Endodermal cell (in vitro differentiated cells): Measurements from ENCODE around the gene CORO2A. TPM values are rescaled to one million over a fixed set of nuclear protein-coding genes. Genes with fewer than 3 reads are reported as not detected.
"Not testable (repeated sequence)": the region's sequence is repeated elsewhere in the genome, so short reads cannot be mapped to it uniquely, and the experiment has no call there.

Experiments
- DNase-seq: peaks from one replicate; pipeline ENCODE4 v3.0.0-alpha.2; 2017
- H3K27ac ChIP-seq: 2 replicates; pipeline ENCODE4 v1.5.1; 2013; ENCODE audit warnings: mild to moderate bottlenecking, low read depth, low read length, moderate library complexity
- H3K27me3 ChIP-seq: 2 replicates; pipeline ENCODE4 v1.6.1; 2013; ENCODE audit warnings: mild to moderate bottlenecking, low read length, moderate library complexity; ENCODE audit not compliant: insufficient read depth, control insufficient read depth, poor library complexity, severe bottlenecking
- H3K36me3 ChIP-seq: 2 replicates; pipeline ENCODE4 v1.7.0; 2013; ENCODE audit warnings: mild to moderate bottlenecking, low read length, moderate library complexity; ENCODE audit not compliant: control insufficient read depth, insufficient read depth
- H3K4me1 ChIP-seq: one replicate; pipeline ENCODE4 v1.7.0; 2013; ENCODE audit warnings: low read length; ENCODE audit not compliant: control insufficient read depth, insufficient read depth
- H3K4me3 ChIP-seq: 2 replicates; pipeline ENCODE4 v1.5.1; 2013; ENCODE audit warnings: mild to moderate bottlenecking, low read length, moderate library complexity
- H3K9ac ChIP-seq: 2 replicates; pipeline ENCODE4 v1.6.1; 2013; ENCODE audit warnings: mild to moderate bottlenecking, low read length, moderate library complexity; ENCODE audit not compliant: poor library complexity, severe bottlenecking; ENCODE audit errors: extremely low read depth
- H3K9me3 ChIP-seq: 2 replicates; pipeline ENCODE4 v1.6.1; 2013; ENCODE audit warnings: mild to moderate bottlenecking, low read length, moderate library complexity; ENCODE audit not compliant: control insufficient read depth
- H3K27ac Mint-ChIP-seq: 2 replicates; pipeline ENCODE4 v1.8.0; 2020; ENCODE audit warnings: mixed read lengths
- H3K27me3 Mint-ChIP-seq: 2 replicates; pipeline ENCODE4 v1.8.0; 2021; ENCODE audit warnings: mild to moderate bottlenecking, mixed read lengths; ENCODE audit not compliant: insufficient read depth
- H3K36me3 Mint-ChIP-seq: 2 replicates; pipeline ENCODE4 v1.8.0; 2020; ENCODE audit warnings: low read depth, mixed read lengths
- H3K4me1 Mint-ChIP-seq: 2 replicates; pipeline ENCODE4 v1.8.0; 2020; ENCODE audit warnings: mixed read lengths
- H3K4me3 Mint-ChIP-seq: 2 replicates; pipeline ENCODE4 v1.8.0; 2020; ENCODE audit warnings: mild to moderate bottlenecking, moderate library complexity, mixed read lengths
- H3K9me3 Mint-ChIP-seq: 2 replicates; pipeline ENCODE4 v1.8.0; 2020; ENCODE audit warnings: mild to moderate bottlenecking, mixed read lengths
- CTCF ChIP-seq: fragments of 200-600 bp; sonication (generic); conservative IDR thresholded peaks from 2 replicates; pipeline ENCODE4 v1.5.0; 2021; ENCODE audit warnings: antibody characterized with exemption, mild to moderate bottlenecking
- WGBS, 2 experiments: methylation state at CpG; one replicate each; pipeline versions ENCODE4 v1.1.5 to v1.1.7; 2013; ENCODE audit warnings: missing lambda C conversion rate in 2 of 2, mixed read lengths in 1 of 2; ENCODE audit not compliant: insufficient coverage in 1 of 2, insufficient read length in 1 of 2; 5-methylcytosine and 5-hydroxymethylcytosine counted together
- total RNA-seq, 2 donors: library from RNA; stranded (reverse); fragmentation: NEBNext Ultra II Directional in 1 of 2; extraction: Animal tissue kit (Norgen Biotek cat#: 25700) in 1 of 2; gene quantifications; 2 replicates in 1 of 2; 3 replicates in 1 of 2; pipeline ENCODE4 v1.2.1, GENCODE V29; 2021

CORO2A gene
- total RNA-seq, 2 donors from 2014 or later: 21.0 to 22.8 TPM

GRCh38 chr9:98091735-98092612 is 100.5 kb downstream of the CORO2A start:
- Histone ChIP-seq H3K4me1 (peaks cover 3% of the 10 kb centered on the region), H3K4me3 (no peak overlapping the region), H3K36me3 (no peaks in the 10 kb centered on the region), H3K9ac (no peak overlapping the region), H3K27ac (no peak overlapping the region), H3K9me3 (no peaks in the 10 kb centered on the region), H3K27me3 (no peaks in the 10 kb centered on the region)
- DNase-seq: peak; percentile 80
- H3K4me1 Mint-ChIP-seq: peaks cover 9% of the 10 kb centered on the region
- H3K36me3 Mint-ChIP-seq: no peaks in the 10 kb centered on the region
- peaks cover 28% of the 10 kb centered on the region for H3K27me3 Mint-ChIP-seq
- peak overlapping the region; percentile 2 for H3K4me3 Mint-ChIP-seq
- 64 to 81% methylated on average over 12 to 15 of the region's 17 CpGs for WGBS, 2 experiments
- TF ChIP-seq CTCF: no peak
- H3K27ac Mint-ChIP-seq: no peak overlapping the region
- H3K9me3 Mint-ChIP-seq: no peaks in the 10 kb centered on the region

- not testable (repeated sequence) for H3K9me3 Mint-ChIP-seq, H3K36me3 ChIP-seq, H3K27ac Mint-ChIP-seq, H3K36me3 Mint-ChIP-seq, H3K4me1 ChIP-seq, H3K9me3 ChIP-seq, H3K27me3 ChIP-seq, H3K9ac ChIP-seq, H3K27ac ChIP-seq, H3K4me3 Mint-ChIP-seq, H3K4me3 ChIP-seq
- peak; percentile 76 for DNase-seq
- 48 to 80% methylated on average over 2 to 3 of the region's 3 CpGs for WGBS, 2 experiments
- H3K4me1 Mint-ChIP-seq: peaks cover 22% of the 10 kb centered on the region
- H3K27me3 Mint-ChIP-seq: peaks cover 36% of the 10 kb centered on the region
- TF ChIP-seq CTCF: peak; percentile 66
Observed at GRCh38 chr9:98090674-98091073, 101.8 kb downstream of the CORO2A start.

- Mint-ChIP-seq H3K4me3 (peak overlapping the region; percentile 15), H3K9me3 (no peaks in the 10 kb centered on the region), H3K27ac (no peak overlapping the region), H3K36me3 (peaks cover 11% of the 10 kb centered on the region), H3K27me3 (peaks cover 31% of the 10 kb centered on the region), H3K4me1 (peaks cover 21% of the 10 kb centered on the region)
- peak; percentile 91 for DNase-seq
- TF ChIP-seq CTCF: peak; percentile 73
- Histone ChIP-seq H3K36me3 (peaks cover 17% of the 10 kb centered on the region), H3K9me3 (no peaks in the 10 kb centered on the region), H3K27me3 (no peaks in the 10 kb centered on the region), H3K9ac (no peak overlapping the region), H3K4me3 (no peak overlapping the region), H3K4me1 (peaks cover 9% of the 10 kb centered on the region), H3K27ac (no peak overlapping the region)
- 92 to 93% methylated on average over 70 to 92 of the region's 92 CpGs for WGBS, 2 experiments
Observed at GRCh38 chr9:98087420-98088354, 104.8 kb downstream of the CORO2A start.
